Omental fat pad (tissue), 4 donors: ENCODE data around the gene ZNF677. TPM values are rescaled to one million over a fixed set of nuclear protein-coding genes. Genes with fewer than 3 reads are reported as not detected.
"Not testable (repeated sequence)": the region's sequence is repeated elsewhere in the genome, so short reads cannot be mapped to it uniquely, and the experiment has no call there.

Experiments
- ATAC-seq: fragments of 150-250 bp; one replicate; pipeline ENCODE4 v1.9.1; 2016; ENCODE audit warnings: mild to moderate bottlenecking, moderate library complexity; ENCODE audit not compliant: low FRiP score
- DNase-seq: peaks from one replicate; pipeline ENCODE4 v3.0.0-alpha.2; 2019; ENCODE audit warnings: low spot score
- CTCF ChIP-seq, 3 donors: fragments of 450-650 bp; IDR thresholded peaks; one replicate each; pipeline ENCODE4 v1.5.1; 2016 to 2017; ENCODE audit warnings: antibody characterized with exemption in 3 of 3, mild to moderate bottlenecking in 3 of 3, moderate library complexity in 2 of 3
- total RNA-seq, 4 donors: library from RNA; depleted of rRNA; stranded (reverse); fragments of >200 nt; gene quantifications; one replicate each; pipeline ENCODE4 v1.1.0, GENCODE V29; 2016

Gene ZNF677
- total RNA-seq, 4 donors from 2014 or later = 10.8 to 27.0 (median 11.9) TPM

- DNase-seq = no peak
- no peak for TF ChIP-seq CTCF (IDR thresholded peaks at IDR 0.05)
- ATAC-seq = no peak
Observed at GRCh38 chr19:53272044-53272443, 17.4 kb upstream of the ZNF677 start.

- not testable (repeated sequence) for ATAC-seq, DNase-seq
Observed at GRCh38 chr19:53269861-53270260, 15.2 kb upstream of the ZNF677 start.

DNA sequence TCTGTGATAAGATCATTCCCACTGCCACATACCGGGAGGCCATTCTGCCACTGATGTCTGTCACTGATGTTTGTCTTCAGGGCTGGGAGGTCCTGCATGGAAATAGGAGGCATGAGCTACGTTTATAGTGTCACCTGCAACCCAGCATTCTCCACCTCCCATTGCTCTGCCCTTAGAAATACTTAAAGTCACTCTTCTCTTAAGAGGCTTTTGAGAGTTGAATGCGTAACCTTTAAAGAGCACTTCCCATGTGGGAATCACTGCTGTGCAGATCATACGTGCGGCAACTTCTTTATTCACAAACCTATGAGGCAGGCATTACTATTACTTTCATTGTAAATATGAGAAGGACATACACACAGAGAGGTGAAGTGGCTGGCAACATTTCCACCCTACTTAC lies 12.9 kb upstream of the ZNF677 start, which contains the start of gene VN1R4:
VN1R4 (minus strand) TSS at position 101 of the 400 bp plus-strand sequence; CDS start at position 43, 58 bp downstream.
- not testable (repeated sequence) for DNase-seq, ATAC-seq

- not testable (repeated sequence) for ATAC-seq, DNase-seq
Observed at GRCh38 chr19:53257715-53258342, 3.2 kb upstream of the ZNF677 start, which contains the start of gene VN1R2. Gene VN1R2 (plus strand): TSS chr19:53258292. CDS start chr19:53258376, 84 bp downstream.

GRCh38 chr19:53246498-53246897 lies 8.2 kb downstream of the ZNF677 start:
- TF ChIP-seq CTCF (IDR thresholded peaks at IDR 0.05) = no peak
- DNase-seq = no peak
- no peak for ATAC-seq

- ATAC-seq = no peak
- no peak for TF ChIP-seq CTCF (IDR thresholded peaks at IDR 0.05)
- DNase-seq = no peak
Observed at GRCh38 chr19:53237114-53237777, 17.4 kb downstream of the ZNF677 start.

GRCh38 chr19:53224606-53225005 lies 30.1 kb downstream of the ZNF677 start:
- no peak for TF ChIP-seq CTCF (IDR thresholded peaks at IDR 0.05)
- no peak for ATAC-seq
- DNase-seq = no peak

GRCh38 chr19:53222716-53223115 lies 32.0 kb downstream of the ZNF677 start:
- not testable (repeated sequence) for DNase-seq, ATAC-seq

DNA sequence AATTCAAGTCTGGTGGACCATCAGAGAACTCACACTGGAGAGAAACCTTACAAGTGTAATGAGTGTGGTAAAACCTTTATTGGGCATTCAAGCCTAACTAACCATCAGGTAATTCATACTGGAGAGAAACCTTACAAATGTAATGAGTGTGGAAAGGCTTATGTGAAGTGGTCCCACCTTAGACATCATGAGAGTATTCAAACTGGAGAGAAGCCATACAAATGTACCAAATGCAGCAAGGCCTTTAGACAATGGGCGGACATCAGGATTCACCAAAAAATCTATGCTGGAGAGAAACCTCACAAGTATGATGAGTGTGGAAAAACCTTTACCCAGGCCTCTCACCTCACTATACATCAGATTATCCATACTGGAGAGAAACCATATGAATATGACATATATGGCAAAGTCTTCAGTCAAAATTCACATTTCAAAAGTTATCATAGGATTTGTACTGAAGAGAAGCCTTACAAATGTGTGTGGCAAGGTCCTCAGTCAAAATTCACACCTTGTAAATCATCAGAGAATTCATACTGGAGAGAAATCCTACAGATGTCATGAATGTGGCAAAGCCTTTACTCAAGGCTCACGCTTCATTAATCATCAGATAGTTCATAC lies 41.9 kb downstream of the ZNF677 start:
- no peak for DNase-seq
- TF ChIP-seq CTCF (IDR thresholded peaks at IDR 0.05) = no peak

DNA sequence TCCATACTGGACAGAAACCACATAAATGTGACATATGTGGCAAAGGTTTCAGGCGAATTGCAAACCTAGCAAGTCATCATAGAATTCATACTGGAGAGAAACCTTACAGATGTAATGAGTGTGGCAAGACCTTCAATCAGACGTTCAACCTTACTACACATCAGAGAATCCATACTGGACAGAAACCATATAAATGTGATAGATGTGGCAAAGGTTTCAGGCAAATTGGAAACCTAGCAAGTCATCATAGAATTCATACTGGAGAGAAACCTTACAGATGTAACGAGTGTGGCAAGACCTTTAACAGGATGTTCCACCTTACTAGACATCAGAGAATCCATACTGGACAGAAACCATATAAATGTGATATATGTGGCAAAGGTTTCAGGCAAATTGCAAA lies 43.1 kb downstream of the ZNF677 start:
- not testable (repeated sequence) for ATAC-seq, DNase-seq

More for the DNA sequence above, 41.9 kb downstream of the ZNF677 start:
- no peak for ATAC-seq
